Activated CD8-positive, alpha-beta T cell treated with anti-CD3 and anti-CD28 coated beads for 36 hours (primary cell): Measurements from ENCODE around the gene PTPA. TPM values are rescaled to one million over a fixed set of nuclear protein-coding genes. Genes with fewer than 3 reads are reported as not detected.

Experiments
- ATAC-seq: fragments of 200-7000 bp; cut with Tn5 transposase; one replicate; pipeline ENCODE4 v1.10.0; 2021; ENCODE audit warnings: mild to moderate bottlenecking, moderate library complexity
- CTCF ChIA-PET: fragments of 350-600 bp; sonication (Branson Sonifier 250); formaldehyde crosslinking; loops from one replicate; lab custom pipeline; 2021; ENCODE audit warnings: antibody characterized with exemption; lab: Charles Lee
- POLR2A ChIA-PET: fragments of 350-600 bp; sonication (Branson Sonifier 250); formaldehyde crosslinking; loops from one replicate; lab custom pipeline; 2021; ENCODE audit warnings: antibody characterized with exemption; lab: Charles Lee
- DNase-seq: peaks from one replicate; pipeline ENCODE4 v3.0.0-alpha.2; 2020
- H3K27ac Mint-ChIP-seq: one replicate; pipeline ENCODE4 v1.8.0; 2021; ENCODE audit warnings: mild to moderate bottlenecking, mixed read lengths
- H3K27me3 Mint-ChIP-seq: one replicate; pipeline ENCODE4 v1.8.0; 2021; ENCODE audit warnings: mixed read lengths
- H3K36me3 Mint-ChIP-seq: one replicate; pipeline ENCODE4 v1.8.0; 2021; ENCODE audit warnings: low read depth, mixed read lengths
- H3K4me1 Mint-ChIP-seq: one replicate; pipeline ENCODE4 v1.8.0; 2021; ENCODE audit warnings: low read depth, mixed read lengths
- H3K4me3 Mint-ChIP-seq: one replicate; pipeline ENCODE4 v1.8.0; 2021; ENCODE audit warnings: mild to moderate bottlenecking, moderate library complexity, mixed read lengths
- H3K9me3 Mint-ChIP-seq: one replicate; pipeline ENCODE4 v1.8.0; 2021; ENCODE audit warnings: mixed read lengths
- CTCF ChIP-seq: fragments of 200-600 bp; IDR thresholded peaks from one replicate; pipeline ENCODE4 v1.8.0; 2022; ENCODE audit warnings: antibody characterized with exemption, mild to moderate bottlenecking
- intact Hi-C: fragments of 100-400 bp; cut with micrococcal nuclease; formaldehyde crosslinking; loops from one replicate; pipeline ENCODE4 v1.10.0; 2022
- total RNA-seq, 2 experiments: library from RNA; stranded (reverse); gene quantifications; one replicate each; pipeline ENCODE4 v1.2.3, GENCODE V29; 2021

PTPA gene
- total RNA-seq, 2 experiments from 2014 or later, result 95.3 to 98.5 TPM

GRCh38 chr9:129093602-129094386 is 17.4 kb upstream of the PTPA start:
- Mint-ChIP-seq H3K4me3 (no peak overlapping the region), H3K36me3 (peaks cover 4% of the 10 kb centered on the region), H3K9me3 (no peaks in the 10 kb centered on the region), H3K4me1 (no peaks in the 10 kb centered on the region), H3K27me3 (no peaks in the 10 kb centered on the region), H3K27ac (no peak overlapping the region)
- ATAC-seq (no peak), DNase-seq (no peak)
- POLR2A ChIA-PET, result no interaction called here
- intact Hi-C loops, result no loop called here
- CTCF ChIA-PET, result no interaction called here
- no peak for TF ChIP-seq CTCF

DNA sequence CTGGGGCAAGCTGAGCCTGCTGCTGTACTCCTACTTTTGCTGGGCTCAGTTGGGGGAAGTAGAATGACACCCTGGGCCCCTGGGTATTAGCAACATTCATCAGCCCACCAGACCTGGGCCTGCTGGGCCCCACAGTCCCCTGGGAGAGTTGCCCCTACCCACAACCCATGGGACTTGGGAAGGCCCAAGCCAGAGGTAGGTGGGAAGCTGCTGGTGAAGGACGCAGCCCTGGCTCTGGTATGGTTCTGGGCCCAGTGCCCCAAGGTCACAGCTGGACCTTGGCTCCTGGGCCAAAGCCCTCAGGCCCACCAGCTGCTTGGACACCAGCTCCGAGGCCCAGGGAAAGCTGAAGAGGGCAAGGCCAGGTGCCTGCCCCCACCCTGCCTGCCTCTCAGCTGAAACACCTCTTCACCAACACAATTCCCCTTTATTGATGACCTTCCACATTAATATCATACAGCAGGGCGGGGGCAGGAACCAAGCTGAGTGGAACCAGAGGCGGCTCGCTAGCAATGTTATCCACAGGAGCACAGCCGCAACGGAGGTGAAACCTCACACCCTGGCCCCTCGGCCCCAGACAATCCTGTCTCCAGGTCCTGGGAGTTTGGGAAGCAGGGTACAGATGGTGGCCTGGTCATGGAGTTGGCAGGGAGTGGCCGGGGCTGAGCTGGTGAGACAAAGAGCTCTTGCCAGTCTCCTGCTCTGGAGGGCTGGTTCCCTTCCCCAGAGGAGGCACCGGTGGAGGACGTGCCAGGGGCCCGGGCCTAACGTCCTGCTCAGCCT is 16.6 kb upstream of the PTPA start:
- intact Hi-C loops, result no loop called here
- Mint-ChIP-seq H3K36me3 (peaks cover 4% of the 10 kb centered on the region), H3K4me3 (no peak overlapping the region), H3K27ac (no peak overlapping the region), H3K27me3 (no peaks in the 10 kb centered on the region), H3K4me1 (no peaks in the 10 kb centered on the region), H3K9me3 (no peaks in the 10 kb centered on the region)
- ChIA-PET CTCF (no interaction called here), POLR2A (interaction anchor here (0.7 to 1.6 kb wide), 3 partner anchors 15 to 25 kb away, joined by 3 to 4 read pairs (median 3); partner anchors contain the start of gene CRAT)
- DNase-seq, result no peak
- no peak for ATAC-seq
- no peak for TF ChIP-seq CTCF

DNA sequence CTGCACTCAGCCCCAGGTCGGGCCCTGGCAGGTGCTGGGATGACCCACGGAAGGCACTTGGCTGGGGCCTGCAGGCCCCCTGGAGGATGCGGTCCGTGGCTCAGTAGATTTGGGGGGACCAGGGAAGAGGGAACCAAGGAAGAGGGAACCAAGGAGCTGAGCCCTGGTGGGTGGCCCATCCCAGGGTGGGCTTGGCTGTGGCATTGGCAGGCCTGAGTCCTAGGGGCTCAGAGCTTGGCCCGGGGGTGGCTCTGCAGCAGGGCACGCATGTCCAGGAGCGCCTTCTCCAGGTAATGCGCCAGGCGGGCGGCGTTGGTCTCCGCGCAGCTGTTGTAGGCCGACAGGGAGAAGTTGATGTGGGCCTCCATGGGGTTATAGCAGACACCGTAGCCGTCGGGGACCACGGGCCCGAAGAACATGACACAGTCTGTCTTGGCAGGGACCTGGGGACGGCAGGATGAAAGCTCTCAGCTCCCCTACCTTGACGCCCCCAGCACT is 16.0 kb upstream of the PTPA start:
- Mint-ChIP-seq H3K4me3 (no peak overlapping the region), H3K27ac (no peak overlapping the region), H3K27me3 (no peaks in the 10 kb centered on the region), H3K9me3 (no peaks in the 10 kb centered on the region), H3K36me3 (peaks cover 2% of the 10 kb centered on the region), H3K4me1 (no peaks in the 10 kb centered on the region)
- CTCF ChIA-PET, result interaction anchor here (0.7 kb wide), 1 partner anchor 36 kb away, joined by 4 read pairs; no protein-coding TSS in a partner anchor
- no peak for ATAC-seq
- TF ChIP-seq CTCF, result no peak
- intact Hi-C loops, result no loop called here
- POLR2A ChIA-PET, result interaction anchor here (0.7 to 1.6 kb wide), 4 partner anchors 14 to 26 kb away, joined by 3 to 4 read pairs (median 4); partner anchors contain the start of genes CRAT and DOLPP1
- DNase-seq, result no peak

DNA sequence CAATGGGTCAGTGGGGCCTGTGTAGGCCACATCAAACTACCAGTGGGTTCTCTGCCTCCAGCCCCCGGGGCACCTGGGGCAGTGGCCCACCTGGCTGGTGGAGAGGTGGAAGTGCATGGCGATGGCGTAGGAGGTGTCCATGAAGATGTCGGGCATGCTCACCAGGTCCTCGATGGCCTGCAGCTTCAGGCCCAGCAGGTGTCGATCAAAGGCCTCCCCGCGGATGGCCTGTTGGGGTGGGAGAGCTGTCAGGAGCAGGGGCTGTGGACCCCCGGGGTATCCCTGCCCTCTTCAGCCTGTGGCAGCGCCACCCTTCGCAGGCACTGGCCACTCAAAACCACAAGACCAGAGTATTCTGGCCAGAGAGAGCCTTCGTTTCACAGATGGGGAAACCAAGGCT is 15.3 kb upstream of the PTPA start:
- DNase-seq (no peak), ATAC-seq (no peak)
- Mint-ChIP-seq H3K27ac (no peak overlapping the region), H3K4me3 (no peak overlapping the region), H3K36me3 (no peaks in the 10 kb centered on the region), H3K9me3 (no peaks in the 10 kb centered on the region), H3K4me1 (no peaks in the 10 kb centered on the region), H3K27me3 (no peaks in the 10 kb centered on the region)
- POLR2A ChIA-PET, result interaction anchor here (1.3 to 1.6 kb wide), 2 partner anchors 15 to 27 kb away, joined by 4 read pairs; partner anchors contain the start of gene DOLPP1
- CTCF ChIA-PET, result interaction anchor here (0.7 kb wide), 1 partner anchor 36 kb away, joined by 4 read pairs; no protein-coding TSS in a partner anchor
- no peak for TF ChIP-seq CTCF
- intact Hi-C loops, result no loop called here
